CD4-positive, alpha-beta memory T cell (primary cell): ENCODE measurements around the gene MYCN. TPM values are rescaled to one million over a fixed set of nuclear protein-coding genes. Genes with fewer than 3 reads are reported as not detected.

Experiments
- CTCF ChIA-PET: fragments of 350-600 bp; sonication (Branson Sonifier 250); formaldehyde crosslinking; loops from one replicate; lab custom pipeline; 2021; ENCODE audit warnings: inconsistent platforms; ENCODE audit not compliant: partially characterized antibody; lab: Charles Lee
- POLR2A ChIA-PET: fragments of 350-600 bp; sonication (Branson Sonifier 250); formaldehyde crosslinking; loops from one replicate; lab custom pipeline; 2021; ENCODE audit not compliant: partially characterized antibody; lab: Charles Lee
- DNase-seq, 5 donors: peaks; one replicate each; pipeline versions ENCODE4 v3.0.0 to v3.0.0-alpha.2; 2020 to 2022; ENCODE audit warnings: mixed read lengths in 1 of 5
- H3K27ac ChIP-seq: one replicate; pipeline ENCODE4 v1.7.0; 2013; ENCODE audit warnings: low read depth, low read length
- H3K27me3 ChIP-seq: 2 replicates; pipeline ENCODE4 v1.7.0; 2013; ENCODE audit warnings: mild to moderate bottlenecking, low read length, moderate library complexity; ENCODE audit not compliant: insufficient read depth
- H3K36me3 ChIP-seq: 2 replicates; pipeline ENCODE4 v1.7.0; 2013; ENCODE audit warnings: mild to moderate bottlenecking, low read length, moderate library complexity; ENCODE audit not compliant: insufficient read depth
- H3K4me1 ChIP-seq: 2 replicates; pipeline ENCODE4 v1.7.0; 2013; ENCODE audit warnings: mild to moderate bottlenecking, low read length, moderate library complexity; ENCODE audit not compliant: insufficient read depth
- H3K4me3 ChIP-seq, 2 donors: one replicate each; pipeline ENCODE4 v1.7.0; 2013; ENCODE audit warnings: low read length in 2 of 2, mild to moderate bottlenecking in 1 of 2
- H3K9me3 ChIP-seq, 2 donors: one replicate each; pipeline ENCODE4 v1.7.0; 2013; ENCODE audit warnings: low read length in 2 of 2, control low read depth in 1 of 2; ENCODE audit not compliant: control insufficient read depth in 1 of 2
- H3K27ac Mint-ChIP-seq, 7 donors: one replicate each; pipeline ENCODE4 v1.8.0; 2020 to 2021; ENCODE audit warnings: mixed read lengths in 7 of 7, mild to moderate bottlenecking in 6 of 7, inconsistent platforms in 3 of 7, moderate library complexity in 3 of 7
- H3K27me3 Mint-ChIP-seq, 2 donors: one replicate each; pipeline ENCODE4 v1.8.0; 2020 to 2021; ENCODE audit warnings: mixed read lengths in 2 of 2
- H3K36me3 Mint-ChIP-seq, 2 donors: one replicate each; pipeline ENCODE4 v1.8.0; 2020 to 2021; ENCODE audit warnings: mixed read lengths in 2 of 2, inconsistent platforms in 1 of 2, mild to moderate bottlenecking in 1 of 2
- H3K4me1 Mint-ChIP-seq, 4 donors: one replicate each; pipeline ENCODE4 v1.8.0; 2020 to 2021; ENCODE audit warnings: mixed read lengths in 4 of 4, mild to moderate bottlenecking in 1 of 4
- H3K4me3 Mint-ChIP-seq, 8 donors: one replicate each; pipeline ENCODE4 v1.8.0; 2020 to 2021; ENCODE audit warnings: mixed read lengths in 8 of 8, mild to moderate bottlenecking in 7 of 8, moderate library complexity in 6 of 8, inconsistent platforms in 3 of 8
- H3K9me3 Mint-ChIP-seq, 8 donors: one replicate each; pipeline ENCODE4 v1.8.0; 2020 to 2021; ENCODE audit warnings: mixed read lengths in 8 of 8, mild to moderate bottlenecking in 5 of 8, inconsistent platforms in 3 of 8, moderate library complexity in 1 of 8
- intact Hi-C: fragments of 100-400 bp; cut with micrococcal nuclease; formaldehyde crosslinking; loops from one replicate; pipeline ENCODE4 v1.15.1; 2023
- polyA plus RNA-seq, 2 donors: library from polyadenylated mRNA; unstranded; fragments of 300-500 nt; fragmentation: Illumina TruSeq; gene quantifications; one replicate each; pipeline ENCODE4 v1.2.3, GENCODE V29; 2021
- total RNA-seq, 2 experiments: library from RNA; stranded (reverse); gene quantifications; one replicate each; pipeline ENCODE4 v1.2.3, GENCODE V29; 2021

MYCN gene
- total RNA-seq (under 1 TPM in 1 of 2 experiments, not detected in 1; 0.15 TPM), polyA plus RNA-seq (not detected)

DNA sequence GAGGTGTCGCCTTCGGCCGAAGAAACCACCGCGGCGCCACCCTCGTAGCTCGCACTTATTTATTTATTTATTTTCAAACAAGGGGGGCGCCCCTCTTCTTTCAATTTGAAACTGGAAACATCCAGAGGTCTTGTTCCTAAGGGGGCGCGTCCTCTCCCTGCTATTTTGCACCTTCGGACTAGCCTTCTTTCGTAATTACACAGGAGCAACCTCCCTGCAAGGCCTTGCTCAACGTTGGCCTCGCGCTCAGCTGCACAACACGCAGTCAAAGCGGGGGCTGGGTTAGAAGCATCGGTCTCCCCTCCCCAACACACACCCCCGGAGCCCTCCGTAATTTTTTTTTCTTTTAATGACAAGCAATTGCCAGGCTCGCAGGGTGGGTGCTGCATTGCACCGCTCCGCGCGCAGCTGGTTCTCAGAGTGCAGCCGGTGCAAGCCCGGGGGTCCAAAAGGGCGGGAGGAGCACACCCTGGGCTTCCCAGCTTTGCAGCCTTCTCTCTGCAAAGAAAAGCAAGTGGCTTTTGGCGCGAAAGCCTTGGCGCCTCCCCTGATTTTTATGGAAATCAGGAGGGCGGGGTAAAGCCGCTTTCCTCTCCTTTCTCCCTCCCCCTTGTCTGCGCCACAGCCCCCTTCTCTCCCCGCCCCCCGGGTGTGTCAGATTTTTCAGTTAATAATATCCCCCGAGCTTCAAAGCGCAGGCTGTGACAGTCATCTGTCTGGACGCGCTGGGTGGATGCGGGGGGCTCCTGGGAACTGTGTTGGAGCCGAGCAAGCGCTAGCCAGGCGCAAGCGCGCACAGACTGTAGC, at the start of gene MYCN:
TSS of gene MYCN (plus strand) at position 697 of the 807 bp plus-strand sequence. CDS start 1,515 bp downstream, outside the sequence.
- peaks cover 7 to 36% (median 25%) of the 10 kb centered on the region in 4 donors for H3K4me1 Mint-ChIP-seq
- no peaks in the 10 kb centered on the region for H3K36me3 Mint-ChIP-seq
- no peaks in the 10 kb centered on the region for H3K9me3 Mint-ChIP-seq
- Histone ChIP-seq H3K27ac (no peak within 1 kb of the TSS), H3K36me3 (no peaks in the 10 kb centered on the region), H3K4me1 (peaks cover 28% of the 10 kb centered on the region), H3K27me3 (peaks cover 4% of the 10 kb centered on the region), H3K4me3 (peak within 1 kb of the TSS in 1 of 2 donors; percentile 19), H3K9me3 (no peaks in the 10 kb centered on the region)
- peak in 4 of 5 donors; percentile 14 to 20 (median 17) for DNase-seq
- H3K27ac Mint-ChIP-seq = no peak within 1 kb of the TSS
- ChIA-PET POLR2A (no interaction called here), CTCF (interaction anchor here (0.7 to 2.0 kb wide), 14 partner anchors 8 to 817 kb away, joined by 3 to 26 read pairs (median 4); no protein-coding TSS in a partner anchor)
- intact Hi-C loops = loop anchor here (1.0 to 10.0 kb wide), 2 partner anchors 275 to 669 kb away; no protein-coding TSS in a partner anchor
- peaks cover 40 to 46% of the 10 kb centered on the region in 2 donors for H3K27me3 Mint-ChIP-seq
- H3K4me3 Mint-ChIP-seq = peak within 1 kb of the TSS; percentile 58 to 83 (median 73)

DNA sequence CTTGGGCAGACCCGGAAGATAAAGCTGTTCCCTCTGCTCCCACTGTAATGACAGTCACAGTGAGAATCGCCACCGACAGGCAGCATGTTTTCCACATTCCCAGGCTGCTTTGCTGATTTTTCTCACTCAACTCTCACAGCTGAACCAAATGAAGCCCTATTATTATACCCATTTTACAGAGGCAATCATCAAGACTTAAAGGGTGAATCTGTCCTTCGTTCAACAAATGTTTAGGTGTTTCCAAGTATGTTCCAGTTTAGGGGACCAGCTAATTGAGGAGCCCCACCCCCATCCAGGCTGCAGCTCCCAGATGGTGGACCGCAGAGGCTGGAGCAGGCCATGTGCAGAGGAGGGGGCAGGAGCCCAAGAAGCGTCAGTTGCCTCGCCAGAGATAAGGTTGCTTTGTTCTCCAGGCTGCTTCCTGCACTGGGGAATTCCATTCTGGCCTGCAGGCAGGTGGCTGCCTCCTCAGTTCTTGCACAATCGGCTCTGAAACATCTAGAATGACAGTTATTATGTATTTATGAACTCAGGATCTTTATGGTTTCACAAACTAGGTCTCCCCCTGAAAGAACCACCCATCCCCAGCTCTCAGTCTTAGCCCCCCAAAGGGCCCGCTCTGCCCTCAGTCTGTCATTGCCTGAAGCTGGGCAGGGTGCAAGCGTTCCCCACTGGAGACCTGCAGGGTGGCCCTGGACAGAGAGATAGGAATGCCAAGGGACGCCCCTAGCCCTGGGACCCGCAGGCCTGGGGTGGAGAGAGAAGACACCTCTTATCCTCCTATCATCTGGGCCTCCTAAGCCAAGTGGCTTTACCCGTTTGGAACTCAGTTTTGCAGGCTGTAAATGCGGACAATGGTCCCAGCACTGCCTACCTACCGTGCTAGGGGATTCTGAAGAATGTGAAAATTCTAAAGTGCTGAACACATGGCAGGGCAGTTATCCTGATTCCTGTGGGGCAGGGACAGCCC, 49.1 kb upstream of the MYCN start:
- CTCF ChIA-PET = interaction anchor here (0.8 to 1.5 kb wide), 2 partner anchors 9 to 11 kb away, joined by 3 to 4 read pairs; no protein-coding TSS in a partner anchor
- Mint-ChIP-seq H3K27me3 (peaks cover 0 to 5% of the 10 kb centered on the region in 2 donors), H3K4me1 (peaks cover 0 to 4% (median 0%) of the 10 kb centered on the region in 4 donors), H3K9me3 (peaks cover 0 to 4% (median 0%) of the 10 kb centered on the region in 8 donors), H3K36me3 (no peaks in the 10 kb centered on the region), H3K27ac (no peak overlapping the region), H3K4me3 (no peak overlapping the region)
- no peaks in the 10 kb centered on the region for H3K9me3 ChIP-seq
- DNase-seq = no peak
- POLR2A ChIA-PET = no interaction called here
- H3K4me3 ChIP-seq = no peak overlapping the region
- no peaks in the 10 kb centered on the region for H3K4me1 ChIP-seq
- H3K27me3 ChIP-seq = no peaks in the 10 kb centered on the region
- H3K27ac ChIP-seq = no peak overlapping the region
- intact Hi-C loops = no loop called here
- H3K36me3 ChIP-seq = no peaks in the 10 kb centered on the region

DNA sequence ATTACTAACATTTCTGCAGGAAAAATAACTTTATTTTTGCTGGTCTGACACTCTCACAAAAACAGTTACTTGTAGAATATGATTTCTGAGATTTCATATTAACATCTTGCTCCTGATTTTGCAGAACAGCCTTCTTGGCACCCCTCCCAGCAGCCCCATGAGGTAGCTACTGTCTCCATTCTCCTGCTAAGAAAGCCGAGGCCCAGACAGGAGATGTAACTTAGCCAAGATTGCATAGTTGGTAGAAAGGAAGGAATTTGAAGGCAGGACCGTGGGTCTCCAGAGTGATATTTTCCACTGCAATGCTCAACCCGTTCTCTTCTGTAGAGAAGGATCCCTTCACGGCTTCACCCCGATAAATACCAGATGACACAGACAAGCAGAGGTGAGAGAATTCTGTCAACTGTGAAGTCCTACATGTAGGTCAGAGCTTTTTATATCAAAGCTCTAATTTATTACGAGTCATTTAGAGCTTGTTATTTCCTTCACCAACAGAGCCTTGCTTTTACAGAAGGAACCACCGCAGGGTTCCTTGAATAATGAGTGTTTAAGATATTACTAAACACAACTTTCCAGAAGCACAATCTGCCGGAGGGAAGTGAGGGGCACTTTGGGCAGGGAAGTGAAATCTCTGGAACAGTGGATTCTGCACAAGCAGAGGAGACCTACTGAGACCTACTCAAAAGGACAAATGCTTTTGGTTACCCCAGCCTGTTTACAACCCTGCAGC, 48.0 kb upstream of the MYCN start:
- no peaks in the 10 kb centered on the region for H3K27me3 ChIP-seq
- H3K27me3 Mint-ChIP-seq = peaks cover 0 to 5% of the 10 kb centered on the region in 2 donors
- H3K4me3 ChIP-seq = no peak overlapping the region
- ChIA-PET POLR2A (no interaction called here), CTCF (interaction anchor here (0.8 to 1.5 kb wide), 2 partner anchors 10 to 12 kb away, joined by 3 to 4 read pairs; no protein-coding TSS in a partner anchor)
- H3K36me3 ChIP-seq = no peaks in the 10 kb centered on the region
- no peak overlapping the region for H3K4me3 Mint-ChIP-seq
- no peaks in the 10 kb centered on the region for H3K36me3 Mint-ChIP-seq
- H3K4me1 Mint-ChIP-seq = peaks cover 0 to 4% (median 0%) of the 10 kb centered on the region in 4 donors
- no peaks in the 10 kb centered on the region for H3K9me3 ChIP-seq
- intact Hi-C loops = no loop called here
- DNase-seq = no peak
- peaks cover 0 to 12% (median 3%) of the 10 kb centered on the region in 8 donors for H3K9me3 Mint-ChIP-seq
- no peak overlapping the region for H3K27ac Mint-ChIP-seq
- H3K4me1 ChIP-seq = no peaks in the 10 kb centered on the region
- H3K27ac ChIP-seq = no peak overlapping the region

DNA sequence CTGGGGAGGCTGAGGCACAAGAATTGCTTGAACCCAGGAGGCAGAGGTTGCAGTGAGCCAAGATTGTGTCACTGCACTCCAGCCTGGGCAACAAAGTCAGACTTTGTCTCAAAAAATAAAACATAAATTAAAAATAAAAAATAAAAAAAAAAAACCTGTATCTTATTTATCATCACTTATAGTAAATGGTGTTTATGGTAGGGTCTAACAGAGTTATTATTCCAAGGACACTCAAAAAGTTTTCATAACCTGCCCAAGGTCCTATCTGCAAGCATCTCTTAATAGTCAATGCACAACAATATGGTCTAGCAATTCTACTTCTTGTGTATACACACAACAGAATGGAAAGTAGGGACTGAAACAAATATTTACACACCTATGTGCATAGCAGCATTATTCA, 47.3 kb upstream of the MYCN start:
- intact Hi-C loops = no loop called here
- H3K27me3 ChIP-seq = no peaks in the 10 kb centered on the region
- CTCF ChIA-PET = no interaction called here
- no peak for DNase-seq
- no peaks in the 10 kb centered on the region for H3K4me1 ChIP-seq
- H3K27ac ChIP-seq = no peak overlapping the region
- H3K4me1 Mint-ChIP-seq = peaks cover 0 to under 1% (median 0%) of the 10 kb centered on the region in 4 donors
- peaks cover 0 to 5% of the 10 kb centered on the region in 2 donors for H3K27me3 Mint-ChIP-seq
- POLR2A ChIA-PET = no interaction called here
- no peaks in the 10 kb centered on the region for H3K36me3 ChIP-seq
- H3K9me3 Mint-ChIP-seq = peaks cover 0 to 16% (median 9%) of the 10 kb centered on the region in 8 donors
- no peak overlapping the region for H3K27ac Mint-ChIP-seq
- no peaks in the 10 kb centered on the region for H3K36me3 Mint-ChIP-seq
- H3K4me3 Mint-ChIP-seq = no peak overlapping the region
- no peak overlapping the region for H3K4me3 ChIP-seq
- no peaks in the 10 kb centered on the region for H3K9me3 ChIP-seq

- no peaks in the 10 kb centered on the region for H3K36me3 Mint-ChIP-seq
- no peak overlapping the region for H3K4me3 Mint-ChIP-seq
- no peak for DNase-seq
- CTCF ChIA-PET = no interaction called here
- no peaks in the 10 kb centered on the region for H3K4me1 Mint-ChIP-seq
- H3K36me3 ChIP-seq = no peaks in the 10 kb centered on the region
- peaks cover 2 to 19% (median 13%) of the 10 kb centered on the region in 8 donors for H3K9me3 Mint-ChIP-seq
- POLR2A ChIA-PET = no interaction called here
- no peak overlapping the region for H3K4me3 ChIP-seq
- no peaks in the 10 kb centered on the region for H3K4me1 ChIP-seq
- no peaks in the 10 kb centered on the region for H3K27me3 ChIP-seq
- H3K27ac ChIP-seq = no peak overlapping the region
- H3K27me3 Mint-ChIP-seq = peaks cover 0 to 5% of the 10 kb centered on the region in 2 donors
- no peaks in the 10 kb centered on the region for H3K9me3 ChIP-seq
- intact Hi-C loops = no loop called here
- peak overlapping the region in 1 of 7 donors; percentile 36 for H3K27ac Mint-ChIP-seq
Measured at GRCh38 chr2:15893689-15894480, 46.5 kb upstream of the MYCN start.

DNA sequence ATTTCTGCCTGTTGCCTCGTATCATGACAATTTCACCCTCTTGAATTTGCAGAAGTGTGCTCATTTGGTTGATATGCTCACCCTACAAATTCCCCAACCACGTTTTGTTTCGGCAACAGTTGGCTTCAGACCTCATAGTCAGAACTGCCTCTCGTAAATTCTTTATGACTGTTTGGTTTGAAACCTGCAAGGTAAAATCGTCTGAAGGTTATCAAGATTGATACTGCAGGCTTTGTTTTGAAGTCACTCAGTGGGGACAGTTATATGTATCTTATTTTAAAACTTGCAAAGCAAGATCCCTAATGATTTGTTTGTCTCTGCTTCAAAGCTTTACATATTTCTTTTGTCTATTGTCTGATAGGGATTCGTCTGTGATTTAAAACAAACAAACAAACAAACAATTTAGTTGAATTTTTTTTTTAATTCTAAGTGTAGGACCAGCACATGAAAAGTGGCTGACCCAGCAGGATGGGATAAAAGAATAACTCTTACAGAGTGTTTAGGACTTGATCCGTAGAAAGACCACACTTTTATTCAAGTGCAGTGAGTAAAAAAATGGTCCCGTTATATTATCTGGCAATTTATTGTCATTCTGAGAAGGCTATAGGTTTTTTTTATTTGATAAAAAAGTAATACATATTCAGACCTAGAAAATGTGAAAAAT, 45.7 kb upstream of the MYCN start:
- Mint-ChIP-seq H3K27ac (no peak overlapping the region), H3K4me1 (no peaks in the 10 kb centered on the region), H3K27me3 (peaks cover 0 to 5% of the 10 kb centered on the region in 2 donors), H3K9me3 (peaks cover 2 to 21% (median 13%) of the 10 kb centered on the region in 8 donors), H3K4me3 (no peak overlapping the region), H3K36me3 (no peaks in the 10 kb centered on the region)
- no peak for DNase-seq
- no peaks in the 10 kb centered on the region for H3K4me1 ChIP-seq
- no peaks in the 10 kb centered on the region for H3K27me3 ChIP-seq
- no peaks in the 10 kb centered on the region for H3K36me3 ChIP-seq
- H3K9me3 ChIP-seq = no peaks in the 10 kb centered on the region
- CTCF ChIA-PET = no interaction called here
- H3K27ac ChIP-seq = no peak overlapping the region
- no peak overlapping the region for H3K4me3 ChIP-seq
- intact Hi-C loops = no loop called here
- POLR2A ChIA-PET = no interaction called here
